Smooth muscle cell (in vitro differentiated cells): ENCODE results near the gene PHOX2A. TPM values are rescaled to one million over a fixed set of nuclear protein-coding genes. Genes with fewer than 3 reads are reported as not detected.

Experiments used
- DNase-seq: peaks from one replicate; lab custom pipeline; 2025; ENCODE audit not compliant: unreplicated experiment; lab: John Stamatoyannopoulos, UW
- H2AFZ ChIP-seq: fragments of 200-600 bp; sonication (generic); 2 replicates; pipeline ENCODE4 v1.6.0; 2016; ENCODE audit warnings: antibody characterized with exemption, low read depth, mild to moderate bottlenecking
- H3F3A ChIP-seq: fragments of 200-600 bp; sonication (generic); 2 replicates; pipeline ENCODE4 v1.6.0; 2017; ENCODE audit warnings: antibody characterized with exemption, low read depth
- H3K27ac ChIP-seq: fragments of 200-600 bp; sonication (generic); 2 replicates; pipeline ENCODE4 v1.5.1; 2016; ENCODE audit warnings: low read depth, mild to moderate bottlenecking
- H3K27me3 ChIP-seq: fragments of 200-600 bp; sonication (generic); 2 replicates; pipeline ENCODE4 v1.6.1; 2016; ENCODE audit warnings: low read depth, mild to moderate bottlenecking
- H3K36me3 ChIP-seq: fragments of 200-600 bp; sonication (generic); 2 replicates; pipeline ENCODE4 v1.5.1; 2016; ENCODE audit warnings: low read depth
- H3K4me1 ChIP-seq: fragments of 200-600 bp; sonication (generic); 2 replicates; pipeline ENCODE4 v1.5.1; 2016; ENCODE audit warnings: low read depth
- H3K4me2 ChIP-seq: fragments of 200-600 bp; sonication (generic); 2 replicates; pipeline ENCODE4 v1.6.0; 2016; ENCODE audit warnings: mild to moderate bottlenecking
- H3K4me3 ChIP-seq: fragments of 200-600 bp; sonication (generic); 2 replicates; pipeline ENCODE4 v1.5.1; 2016; ENCODE audit warnings: mild to moderate bottlenecking
- H3K79me2 ChIP-seq: fragments of 200-600 bp; sonication (generic); 2 replicates; pipeline ENCODE4 v1.6.0; 2016; ENCODE audit warnings: low read depth, mild to moderate bottlenecking
- H3K9ac ChIP-seq: fragments of 200-600 bp; sonication (generic); 2 replicates; pipeline ENCODE4 v1.6.0; 2016; ENCODE audit warnings: low read depth
- H3K9me3 ChIP-seq: fragments of 200-600 bp; sonication (generic); replicated peaks from 2 replicates; pipeline ENCODE4 v1.5.1; 2016; ENCODE audit warnings: low read depth
- H4K20me1 ChIP-seq: fragments of 200-600 bp; sonication (generic); 2 replicates; pipeline ENCODE4 v1.6.0; 2016; ENCODE audit warnings: low read depth
- CTCF ChIP-seq: fragments of 200-600 bp; sonication (generic); IDR thresholded peaks from 2 replicates; pipeline ENCODE4 v1.5.1; 2017; ENCODE audit warnings: borderline replicate concordance, mild to moderate bottlenecking, antibody characterized with exemption; ENCODE audit not compliant: insufficient read depth, poor library complexity, severe bottlenecking
- WGBS: methylation state at CpG from one replicate; pipeline ENCODE4 v1.1.7; 2016; ENCODE audit warnings: low lambda C conversion rate; 5-methylcytosine and 5-hydroxymethylcytosine counted together
- polyA plus RNA-seq: library from polyadenylated mRNA; unstranded; fragments of >200 nt; fragmentation: Nextera tagmentation; extraction: Ambion mirVana; gene quantifications from 2 replicates; pipeline ENCODE4 v1.2.1, GENCODE V29; 2016
- total RNA-seq: library from RNA; depleted of rRNA; stranded (reverse); fragments of >200 nt; gene quantifications from 2 replicates; pipeline ENCODE4 v1.2.3, GENCODE V29; 2014

The PHOX2A gene
- total and polyA plus RNA-seq, 2 experiments from 2014 or later, result 0.13 TPM; not detected in 1

- Histone ChIP-seq H3K4me3 (no peak overlapping the region), H3K4me1 (no peaks in the 10 kb centered on the region), H3K27me3 (no peaks in the 10 kb centered on the region), H3K4me2 (no peak overlapping the region), H3F3A (no peaks in the 10 kb centered on the region), H3K9me3 (no peaks in the 10 kb centered on the region), H2AFZ (no peak overlapping the region), H3K36me3 (no peaks in the 10 kb centered on the region), H3K9ac (no peak overlapping the region), H3K79me2 (no peaks in the 10 kb centered on the region), H3K27ac (no peak overlapping the region), H4K20me1 (no peaks in the 10 kb centered on the region)
- WGBS, result 95% methylated on average over 2 of the region's 2 CpGs
- TF ChIP-seq CTCF, result no peak
- no peak for DNase-seq
These were observed 43.3 kb upstream of the PHOX2A start for GRCh38 chr11:72287293-72287692.

DNA sequence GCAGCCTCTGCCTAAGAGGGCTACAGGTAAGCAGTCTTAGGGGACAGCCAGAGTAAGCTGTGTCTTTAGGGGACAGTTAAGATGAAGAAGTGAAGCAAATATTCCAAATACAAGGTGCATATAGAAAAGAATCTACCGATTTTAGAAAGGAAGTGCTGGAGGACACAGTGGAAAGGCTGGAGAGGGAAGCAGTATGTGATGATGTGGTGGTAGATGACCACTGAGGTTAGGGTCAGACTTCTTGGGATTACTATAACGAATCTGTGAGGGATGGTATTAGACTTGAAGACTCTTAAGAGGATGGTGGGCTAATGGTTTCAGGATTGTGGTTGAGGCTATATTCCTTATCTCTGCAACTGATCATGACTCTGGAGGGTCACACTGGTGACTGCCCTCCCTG is 40.0 kb upstream of the PHOX2A start:
- Histone ChIP-seq H3K4me2 (no peak overlapping the region), H3K4me3 (no peak overlapping the region), H2AFZ (no peak overlapping the region), H3F3A (no peaks in the 10 kb centered on the region), H3K79me2 (no peaks in the 10 kb centered on the region), H3K9ac (no peak overlapping the region), H3K27me3 (no peaks in the 10 kb centered on the region), H4K20me1 (no peaks in the 10 kb centered on the region), H3K36me3 (no peaks in the 10 kb centered on the region), H3K27ac (no peak overlapping the region), H3K4me1 (no peaks in the 10 kb centered on the region), H3K9me3 (no peaks in the 10 kb centered on the region)
- WGBS, result 79% methylated on average over 2 of the region's 2 CpGs
- no peak for TF ChIP-seq CTCF
- DNase-seq, result no peak

DNA sequence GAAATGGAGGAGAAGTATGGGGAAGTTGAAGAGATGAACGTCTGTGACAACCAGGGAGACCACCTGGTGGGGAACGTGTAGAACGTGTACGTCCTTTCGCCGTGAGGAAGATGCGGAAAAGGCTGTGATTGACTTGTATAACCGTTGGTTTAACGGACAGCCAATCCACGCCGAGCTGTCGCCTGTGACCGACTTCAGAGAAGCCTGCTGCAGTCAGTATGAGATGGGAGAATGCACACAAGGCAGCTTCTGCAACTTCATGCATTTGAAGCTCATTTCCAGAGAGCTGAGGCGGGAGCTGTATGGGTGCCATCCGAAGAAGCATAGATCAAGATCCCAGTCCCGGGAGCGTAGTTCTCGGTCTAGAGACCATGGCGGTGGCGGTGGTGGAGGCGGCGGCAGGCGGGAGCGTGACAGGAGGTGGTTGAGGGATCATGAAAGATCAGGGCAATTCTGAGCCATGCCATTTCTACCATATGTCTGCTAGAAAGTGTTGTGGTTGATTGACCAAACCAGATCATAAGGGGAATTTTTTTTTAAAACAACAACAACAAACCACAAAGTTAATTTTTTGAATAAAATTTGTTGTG is 36.8 kb upstream of the PHOX2A start:
- no peak for DNase-seq
- no peak for TF ChIP-seq CTCF
- Histone ChIP-seq H3K27me3 (no peaks in the 10 kb centered on the region), H3K79me2 (no peaks in the 10 kb centered on the region), H3K36me3 (no peaks in the 10 kb centered on the region), H3K9ac (no peak overlapping the region), H4K20me1 (no peaks in the 10 kb centered on the region), H3K4me2 (no peak overlapping the region), H2AFZ (no peak overlapping the region), H3K9me3 (no peaks in the 10 kb centered on the region), H3K4me1 (no peaks in the 10 kb centered on the region), H3F3A (no peaks in the 10 kb centered on the region), H3K27ac (no peak overlapping the region), H3K4me3 (no peak overlapping the region)
- WGBS, result 94% methylated on average over 24 of the region's 24 CpGs

DNA sequence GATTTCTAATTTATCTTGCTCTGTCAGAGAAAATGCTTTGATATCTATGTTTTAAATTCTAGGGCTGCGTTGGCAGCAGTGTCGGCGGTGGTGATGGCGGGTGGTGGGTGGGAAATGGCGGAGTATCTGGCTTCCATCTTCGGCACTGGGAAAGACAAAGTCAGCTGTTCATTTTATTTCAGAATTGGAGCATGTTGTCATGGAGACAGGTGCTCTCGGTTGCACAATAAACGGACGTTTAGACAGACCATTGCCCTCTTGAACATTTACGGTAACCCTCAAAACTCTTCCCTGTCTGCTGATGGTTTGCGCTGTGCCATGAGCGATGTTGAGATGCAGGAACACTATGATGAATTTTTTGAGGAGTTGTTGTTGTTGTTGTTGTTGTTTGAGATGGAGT is 36.1 kb upstream of the PHOX2A start:
- H3K27me3 ChIP-seq, result no peaks in the 10 kb centered on the region
- no peak for TF ChIP-seq CTCF
- H3K27ac ChIP-seq, result no peak overlapping the region
- WGBS, result 97% methylated on average over 12 of the region's 12 CpGs
- H3K9me3 ChIP-seq, result no peaks in the 10 kb centered on the region
- H3K4me3 ChIP-seq, result no peak overlapping the region
- H3K79me2 ChIP-seq, result no peaks in the 10 kb centered on the region
- no peak overlapping the region for H3K4me2 ChIP-seq
- H2AFZ ChIP-seq, result no peak overlapping the region
- no peak for DNase-seq
- H3K36me3 ChIP-seq, result no peaks in the 10 kb centered on the region
- no peaks in the 10 kb centered on the region for H3K4me1 ChIP-seq
- H3K9ac ChIP-seq, result no peak overlapping the region
- no peaks in the 10 kb centered on the region for H4K20me1 ChIP-seq
- no peaks in the 10 kb centered on the region for H3F3A ChIP-seq
